Spleen (tissue), 11 donors: Measurements from ENCODE around the gene NHP2. TPM values are rescaled to one million over a fixed set of nuclear protein-coding genes. Genes with fewer than 3 reads are reported as not detected.

Experiments
- DNase-seq: peaks from one replicate; pipeline ENCODE4 v3.0.0-alpha.2; 2020
- H3K27ac ChIP-seq, 8 donors: fragments of 200-600 bp; sonication (generic) in 7 of 8; 1 replicate in 4 of 8; 2 replicates in 4 of 8; pipeline versions ENCODE4 v1.5.0 to v1.8.0; 2016 to 2021; ENCODE audit warnings: inconsistent platforms in 4 of 8, mild to moderate bottlenecking in 4 of 8, moderate library complexity in 1 of 8
- H3K27me3 ChIP-seq, 7 donors: fragments of 200-600 bp; sonication (generic) in 6 of 7; replicated peaks in 1 of 7; 1 replicate in 4 of 7; 2 replicates in 3 of 7; pipeline versions ENCODE4 v1.5.0 to v1.8.0; 2016 to 2021; ENCODE audit warnings: inconsistent platforms in 3 of 7, mild to moderate bottlenecking in 1 of 7
- H3K36me3 ChIP-seq, 6 donors: fragments of 200-600 bp; sonication (generic) in 5 of 6; 1 replicate in 4 of 6; 2 replicates in 2 of 6; pipeline versions ENCODE4 v1.5.0 to v1.8.0; 2016 to 2021; ENCODE audit warnings: inconsistent platforms in 2 of 6
- H3K4me1 ChIP-seq, 6 donors: fragments of 200-600 bp; sonication (generic) in 5 of 6; 1 replicate in 3 of 6; 2 replicates in 3 of 6; pipeline versions ENCODE4 v1.5.0 to v1.8.0; 2016 to 2021; ENCODE audit warnings: inconsistent platforms in 3 of 6
- H3K4me3 ChIP-seq, 8 donors: fragments of 200-600 bp; sonication (generic) in 7 of 8; 1 replicate in 4 of 8; 2 replicates in 4 of 8; pipeline versions ENCODE4 v1.5.0 to v1.8.0; 2016 to 2021; ENCODE audit warnings: inconsistent platforms in 4 of 8, mild to moderate bottlenecking in 4 of 8, moderate library complexity in 2 of 8
- H3K9me3 ChIP-seq, 8 donors: fragments of 200-600 bp; sonication (generic) in 7 of 8; 1 replicate in 4 of 8; 2 replicates in 4 of 8; pipeline versions ENCODE4 v1.5.0 to v1.8.0; 2016 to 2021; ENCODE audit warnings: inconsistent platforms in 4 of 8
- POLR2A ChIP-seq, 3 donors: fragments of 450-650 bp; IDR thresholded peaks; one replicate each; pipeline ENCODE4 v1.5.1; 2017; ENCODE audit warnings: antibody characterized with exemption in 3 of 3, mild to moderate bottlenecking in 1 of 3
- POLR2AphosphoS5 ChIP-seq, 3 donors: sonication (generic); formaldehyde crosslinking; IDR thresholded peaks; one replicate each; pipeline ENCODE4 v1.5.1; 2017; ENCODE audit warnings: antibody characterized with exemption in 3 of 3
- WGBS, 5 donors: extraction: QIAGEN DNeasy Blood & Tissue Kit in 3 of 5; methylation state at CpG; one replicate each; pipeline versions ENCODE4 v1.1.5 to v1.1.7; 2013 to 2018; 5-methylcytosine and 5-hydroxymethylcytosine counted together
- intact Hi-C: fragments of 100-400 bp; cut with DNase I; formaldehyde crosslinking; loops from one replicate; pipeline ENCODE4 v1.15.0; 2023; ENCODE audit warnings: low total_unique reads
- polyA plus RNA-seq, 3 donors: library from polyadenylated mRNA; stranded (reverse); fragments of 200-250 nt; gene quantifications; one replicate each; pipeline ENCODE4 v1.2.1, GENCODE V29; 2013
- total RNA-seq, 7 donors: library from RNA; depleted of rRNA in 3 of 7; stranded (reverse); fragments of >200 nt in 3 of 7; fragmentation: NEBNext Ultra II Directional in 4 of 7; extraction: Animal tissue kit (Norgen Biotek cat#: 25700) in 4 of 7; gene quantifications; one replicate each; pipeline versions ENCODE4 v1.1.0 to v1.2.1, GENCODE V29; 2016 to 2021
- TF ChIP-seq, protein P1 (sequence below), 11 experiments: fragments of 200-600 bp in 7 of 11; fragments of 450-650 bp in 4 of 11; sonication (generic) in 4 of 11; IDR thresholded peaks in 8 of 11; conservative IDR thresholded peaks in 3 of 11; 1 replicate in 7 of 11; 2 replicates in 4 of 11; pipeline versions ENCODE4 v1.4.0 to v1.8.0; 2016 to 2021; ENCODE audit warnings: antibody characterized with exemption in 11 of 11, inconsistent platforms in 4 of 11, mild to moderate bottlenecking in 1 of 11
- donor health status: healthy with polysubstance abuse.
- donor health status: DM: no; HTN: no; CAD: no; lungs with moderate emphysema.
- donor health status: DM: no; HTN: no; CAD: no.
- donor health status: Bipolar disorder and iron deficiency.
- donor health status: healthy.
- donor health status: DM: no; HTN: no; CAD: no.
- donor health status: DM: yes; HTN: yes; CAD: no.

Gene NHP2
- total and polyA plus RNA-seq, 10 donors: 53.7 to 162 (median 98.2) TPM

DNA sequence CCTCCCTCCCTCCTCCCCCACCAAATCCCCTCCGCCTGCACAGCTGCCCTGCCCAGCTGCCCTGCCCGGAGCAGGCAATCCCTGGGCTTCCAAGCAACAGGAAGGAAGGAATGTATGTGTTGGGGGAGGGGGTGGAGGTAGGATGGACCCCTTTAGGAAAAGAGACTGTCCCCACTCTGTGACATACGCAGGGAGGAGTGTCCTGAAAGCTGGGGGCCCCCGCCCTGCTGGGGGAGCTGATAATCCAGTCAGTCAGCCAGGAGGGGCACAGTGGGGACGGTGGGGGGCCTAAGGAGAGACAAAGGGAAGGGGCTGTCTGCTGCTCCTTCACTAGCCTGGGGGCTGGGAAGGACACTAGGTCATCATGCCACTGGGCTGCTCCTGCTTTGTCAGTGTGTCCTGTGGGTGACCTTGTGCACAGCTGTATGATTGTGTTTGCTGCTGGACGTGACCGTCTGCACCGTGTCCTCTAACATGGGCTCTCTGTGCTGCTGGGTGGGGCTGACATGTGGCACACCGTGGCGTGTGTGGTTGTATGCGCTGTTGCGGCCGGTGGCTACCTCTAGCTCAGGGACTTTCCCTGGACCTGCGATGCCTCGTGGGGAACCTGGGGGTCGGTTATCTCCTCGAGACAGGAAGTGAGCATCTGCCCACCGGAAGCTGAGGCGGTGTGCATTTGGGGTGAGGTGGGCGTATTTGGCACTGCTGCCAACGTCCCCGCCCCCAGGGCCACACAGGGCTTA is 37.4 kb downstream of the NHP2 start:
- WGBS, 5 donors: 8 to 10% (median 9%) methylated on average over 17 to 22 of the region's 22 CpGs
- H3K9me3 ChIP-seq: peaks cover 0 to 4% (median 0%) of the 10 kb centered on the region in 8 donors
- peak overlapping the region in 3 of 8 donors; percentile 5 to 85 (median 66) for H3K4me3 ChIP-seq
- TF ChIP-seq POLR2AphosphoS5 (IDR thresholded peaks at IDR 0.05) (peak; percentile 65 to 81 (median 76)), POLR2A (IDR thresholded peaks at IDR 0.05) (no peak)
- TF ChIP-seq, protein P1, sequence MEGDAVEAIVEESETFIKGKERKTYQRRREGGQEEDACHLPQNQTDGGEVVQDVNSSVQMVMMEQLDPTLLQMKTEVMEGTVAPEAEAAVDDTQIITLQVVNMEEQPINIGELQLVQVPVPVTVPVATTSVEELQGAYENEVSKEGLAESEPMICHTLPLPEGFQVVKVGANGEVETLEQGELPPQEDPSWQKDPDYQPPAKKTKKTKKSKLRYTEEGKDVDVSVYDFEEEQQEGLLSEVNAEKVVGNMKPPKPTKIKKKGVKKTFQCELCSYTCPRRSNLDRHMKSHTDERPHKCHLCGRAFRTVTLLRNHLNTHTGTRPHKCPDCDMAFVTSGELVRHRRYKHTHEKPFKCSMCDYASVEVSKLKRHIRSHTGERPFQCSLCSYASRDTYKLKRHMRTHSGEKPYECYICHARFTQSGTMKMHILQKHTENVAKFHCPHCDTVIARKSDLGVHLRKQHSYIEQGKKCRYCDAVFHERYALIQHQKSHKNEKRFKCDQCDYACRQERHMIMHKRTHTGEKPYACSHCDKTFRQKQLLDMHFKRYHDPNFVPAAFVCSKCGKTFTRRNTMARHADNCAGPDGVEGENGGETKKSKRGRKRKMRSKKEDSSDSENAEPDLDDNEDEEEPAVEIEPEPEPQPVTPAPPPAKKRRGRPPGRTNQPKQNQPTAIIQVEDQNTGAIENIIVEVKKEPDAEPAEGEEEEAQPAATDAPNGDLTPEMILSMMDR (IDR thresholded peaks at IDR 0.05 in 8 of 11, conservative IDR thresholded peaks at IDR 0.05 in 3 of 11): no peak
- H3K4me1 ChIP-seq: peaks cover 54 to 89% (median 85%) of the 10 kb centered on the region in 6 donors
- peaks cover 0 to 6% (median 0%) of the 10 kb centered on the region in 6 donors for H3K36me3 ChIP-seq
- intact Hi-C loops: no loop called here
- peaks cover 0 to 92% (median 26%) of the 10 kb centered on the region in 7 donors for H3K27me3 ChIP-seq
- DNase-seq: peak; percentile 92
- peak overlapping the region in 6 of 8 donors; percentile 37 to 85 (median 66) for H3K27ac ChIP-seq

DNA sequence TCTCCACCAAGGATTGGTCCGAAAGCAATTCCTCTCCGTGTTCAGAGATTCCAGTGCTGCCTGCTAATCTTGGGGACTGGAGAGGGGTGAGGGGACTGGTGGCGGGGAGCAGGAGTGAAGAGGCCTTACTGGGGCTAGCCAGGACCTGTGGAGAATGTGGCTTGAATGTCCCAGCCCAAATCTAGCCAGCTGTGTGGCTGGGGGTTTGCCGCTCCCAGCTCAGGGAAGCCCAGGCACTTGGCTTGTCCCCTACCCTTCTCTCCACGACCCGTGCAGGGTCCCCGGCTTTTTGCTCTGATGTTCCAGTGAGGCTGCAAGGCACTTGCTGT is 37.9 kb downstream of the NHP2 start:
- Histone ChIP-seq H3K27ac (peak overlapping the region in 7 of 8 donors; percentile 15 to 85 (median 63)), H3K36me3 (peaks cover 0 to 6% (median 0%) of the 10 kb centered on the region in 6 donors), H3K4me3 (peak overlapping the region in 4 of 8 donors; percentile 5 to 85 (median 56)), H3K4me1 (peaks cover 48 to 83% (median 80%) of the 10 kb centered on the region in 6 donors), H3K9me3 (peaks cover 0 to 4% (median 0%) of the 10 kb centered on the region in 8 donors), H3K27me3 (peaks cover 0 to 86% (median 26%) of the 10 kb centered on the region in 7 donors)
- TF ChIP-seq POLR2A (IDR thresholded peaks at IDR 0.05) (no peak), POLR2AphosphoS5 (IDR thresholded peaks at IDR 0.05) (no peak)
- TF ChIP-seq, protein P1 (IDR thresholded peaks at IDR 0.05 in 8 of 11, conservative IDR thresholded peaks at IDR 0.05 in 3 of 11): no peak
- DNase-seq: no peak
- intact Hi-C loops: no loop called here
- WGBS, 5 donors: 37 to 61% (median 42%) methylated on average over 5 to 7 of the region's 7 CpGs

DNA sequence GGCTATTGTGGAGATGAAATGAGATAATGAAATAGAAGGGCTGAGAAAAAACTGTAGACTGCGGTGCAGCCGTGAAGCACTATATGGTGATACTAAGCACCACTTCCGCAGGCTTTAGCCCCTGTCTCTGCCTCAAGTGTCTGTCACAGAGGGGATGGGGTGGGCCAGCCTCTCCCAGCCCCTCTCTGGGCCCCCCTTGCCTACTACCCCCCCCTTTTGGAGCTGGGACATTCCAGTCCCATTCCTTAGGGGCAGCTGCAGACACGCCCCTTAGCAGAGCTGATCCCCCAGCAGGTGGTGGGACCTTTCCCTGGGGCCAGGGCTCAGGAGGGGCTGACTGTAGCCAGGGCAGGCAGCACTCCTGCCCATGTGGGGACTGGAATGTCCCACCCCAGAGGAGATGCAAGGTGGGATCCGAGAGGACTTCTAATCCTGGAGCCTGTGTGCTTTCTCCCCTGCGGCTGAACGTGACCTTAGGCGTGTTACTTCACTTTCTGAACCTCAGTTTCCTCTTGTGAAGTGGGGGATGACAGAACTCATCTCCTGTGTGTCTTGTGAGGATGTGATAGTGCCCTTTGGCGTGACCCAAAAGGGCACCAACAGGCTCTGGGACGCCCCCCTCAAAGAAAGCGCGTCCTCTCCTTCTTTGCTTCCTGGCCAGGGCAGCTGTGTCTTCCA is 38.4 kb downstream of the NHP2 start:
- no peak for DNase-seq
- peaks cover 0 to 4% (median 0%) of the 10 kb centered on the region in 8 donors for H3K9me3 ChIP-seq
- intact Hi-C loops: no loop called here
- WGBS, 5 donors: 33 to 54% (median 42%) methylated on average over 9 to 12 of the region's 12 CpGs
- peaks cover 45 to 78% (median 75%) of the 10 kb centered on the region in 6 donors for H3K4me1 ChIP-seq
- peaks cover 0 to 81% (median 26%) of the 10 kb centered on the region in 7 donors for H3K27me3 ChIP-seq
- peaks cover 0 to 6% (median 0%) of the 10 kb centered on the region in 6 donors for H3K36me3 ChIP-seq
- peak overlapping the region in 6 of 8 donors; percentile 46 to 85 (median 54) for H3K4me3 ChIP-seq
- peak overlapping the region in 7 of 8 donors; percentile 15 to 85 (median 63) for H3K27ac ChIP-seq
- TF ChIP-seq POLR2A (IDR thresholded peaks at IDR 0.05): no peak
- TF ChIP-seq, protein P1 (IDR thresholded peaks at IDR 0.05 in 8 of 11, conservative IDR thresholded peaks at IDR 0.05 in 3 of 11): no peak
- no peak for TF ChIP-seq POLR2AphosphoS5 (IDR thresholded peaks at IDR 0.05)
